Kasumi-1 (cell line): ENCODE measurements around the gene A4GNT.
"Not testable (repeated sequence)": the region's sequence is repeated elsewhere in the genome, so short reads cannot be mapped to it uniquely, and the experiment has no call there.

Source experiments
- DNase-seq, 2 experiments: peaks; one replicate each; lab custom pipeline; 2025; lab: John Stamatoyannopoulos, UW

Gene A4GNT

GRCh38 chr3:138118612-138119422, 13.4 kb downstream of the A4GNT start:
- peak; percentile 72 to 79 for DNase-seq

- DNase-seq, result peak; percentile 68
Observed at GRCh38 chr3:138114988-138115971, 16.9 kb downstream of the A4GNT start, which contains the start of gene DZIP1L. DZIP1L (minus strand) TSS chr3:138115608; CDS start chr3:138103971, 11,637 bp downstream.

GRCh38 chr3:138114431-138114918, 17.7 kb downstream of the A4GNT start:
- no peak for DNase-seq

GRCh38 chr3:138113326-138113725, 18.9 kb downstream of the A4GNT start:
- DNase-seq, result no peak

GRCh38 chr3:138112362-138112761, 19.8 kb downstream of the A4GNT start:
- DNase-seq, result no peak

- DNase-seq, result no peak
Observed at GRCh38 chr3:138105598-138105997, 26.6 kb downstream of the A4GNT start.

- no peak for DNase-seq
Observed at GRCh38 chr3:138103466-138103865, 28.7 kb downstream of the A4GNT start.

GRCh38 chr3:138101351-138101940, 30.7 kb downstream of the A4GNT start:
- peak in 1 of 2 experiments; percentile 13 for DNase-seq

- DNase-seq, result no peak
Observed at GRCh38 chr3:138099417-138099816, 32.8 kb downstream of the A4GNT start.

- no peak for DNase-seq
Observed at GRCh38 chr3:138097192-138098172, 34.7 kb downstream of the A4GNT start.

GRCh38 chr3:138093721-138094120, 38.5 kb downstream of the A4GNT start:
- DNase-seq, result no peak

- DNase-seq, result no peak
Observed at GRCh38 chr3:138092023-138092422, 40.2 kb downstream of the A4GNT start.

GRCh38 chr3:138089091-138089490, 43.1 kb downstream of the A4GNT start:
- no peak for DNase-seq

- DNase-seq, result not testable (repeated sequence)
Observed at GRCh38 chr3:138085745-138086144, 46.4 kb downstream of the A4GNT start.

- DNase-seq, result no peak
Observed at GRCh38 chr3:138084196-138084595, 48.0 kb downstream of the A4GNT start.

GRCh38 chr3:138082992-138083386, 49.2 kb downstream of the A4GNT start:
- DNase-seq, result no peak

- no peak for DNase-seq
Observed at GRCh38 chr3:138082085-138082991, 49.9 kb downstream of the A4GNT start.

GRCh38 chr3:138081371-138082084, 50.7 kb downstream of the A4GNT start:
- DNase-seq, result no peak

GRCh38 chr3:138079901-138080300, 52.3 kb downstream of the A4GNT start:
- no peak for DNase-seq
